HEK293 (cell line): ENCODE data around the gene SLC6A13.

Experiments used
- ATF2 ChIP-seq: fragments of 450-650 bp; formaldehyde crosslinking; IDR thresholded peaks from 2 replicates; pipeline ENCODE4 v1.5.1; 2016; ENCODE audit warnings: missing biosample characterization, missing genetic modification characterization, low read depth
- KLF8 ChIP-seq: fragments of 450-650 bp; formaldehyde crosslinking; IDR thresholded peaks from 2 replicates; pipeline ENCODE4 v1.5.1; 2016; ENCODE audit warnings: missing biosample characterization, missing genetic modification characterization
- ZBTB8A ChIP-seq: fragments of 450-650 bp; formaldehyde crosslinking; IDR thresholded peaks from 2 replicates; pipeline ENCODE4 v1.5.1; 2016; ENCODE audit warnings: missing biosample characterization, missing genetic modification characterization
- ZFHX2 ChIP-seq: fragments of 450-650 bp; formaldehyde crosslinking; conservative IDR thresholded peaks from 2 replicates; pipeline ENCODE4 v1.5.1; 2016; ENCODE audit warnings: missing biosample characterization, missing genetic modification characterization
- ZNF140 ChIP-seq: fragments of 450-650 bp; formaldehyde crosslinking; IDR thresholded peaks from 2 replicates; pipeline ENCODE4 v1.5.1; 2016; ENCODE audit warnings: missing biosample characterization, missing genetic modification characterization
- ZNF423 ChIP-seq: fragments of 450-650 bp; formaldehyde crosslinking; IDR thresholded peaks from 2 replicates; pipeline ENCODE4 v1.5.1; 2016; ENCODE audit warnings: missing biosample characterization, missing genetic modification characterization
- TF ChIP-seq, protein P1 (sequence below): fragments of 450-650 bp; formaldehyde crosslinking; IDR thresholded peaks from 2 replicates; pipeline ENCODE4 v1.5.1; 2016; ENCODE audit warnings: missing biosample characterization, missing genetic modification characterization
- TF ChIP-seq, protein P2 (sequence below): fragments of 450-650 bp; IDR thresholded peaks from 2 replicates; pipeline ENCODE4 v1.5.1; 2018; ENCODE audit warnings: missing biosample characterization, missing genetic modification characterization
- TF ChIP-seq, protein P3 (sequence below): sonication (generic); formaldehyde crosslinking; IDR thresholded peaks from 2 replicates; pipeline ENCODE4 v1.8.1; 2022; ENCODE audit warnings: mild to moderate bottlenecking, moderate library complexity, missing genetic modification reagents

DNA sequence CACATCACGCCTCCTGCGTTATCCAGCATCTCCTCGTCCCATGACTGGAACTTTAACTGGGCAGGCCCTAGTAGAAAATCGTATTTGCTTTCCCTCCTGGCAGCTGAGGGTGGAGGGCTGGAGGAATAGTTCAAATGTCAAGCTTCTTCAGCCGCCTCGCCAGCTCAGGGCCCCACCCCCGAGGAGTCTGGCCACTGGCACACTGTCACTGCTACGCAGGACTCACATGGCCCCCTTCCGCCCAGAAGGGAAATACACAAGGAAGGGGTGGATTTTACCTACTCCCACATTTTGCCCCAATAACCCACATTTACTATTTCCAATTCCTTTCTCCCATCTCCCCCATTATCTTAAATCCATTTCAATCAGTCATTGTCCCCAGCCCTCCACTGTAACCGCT lies 8.6 kb downstream of the SLC6A13 start:
- TF ChIP-seq KLF8 (tag by site-specific recombination) (no peak), ZFHX2 (tag by site-specific recombination) (no peak), ZBTB8A (tag by site-specific recombination) (no peak), ZNF423 (tag by site-specific recombination) (no peak), ZNF140 (tag by site-specific recombination) (no peak), ATF2 (tag by site-specific recombination) (no peak)
- TF ChIP-seq, protein P1, sequence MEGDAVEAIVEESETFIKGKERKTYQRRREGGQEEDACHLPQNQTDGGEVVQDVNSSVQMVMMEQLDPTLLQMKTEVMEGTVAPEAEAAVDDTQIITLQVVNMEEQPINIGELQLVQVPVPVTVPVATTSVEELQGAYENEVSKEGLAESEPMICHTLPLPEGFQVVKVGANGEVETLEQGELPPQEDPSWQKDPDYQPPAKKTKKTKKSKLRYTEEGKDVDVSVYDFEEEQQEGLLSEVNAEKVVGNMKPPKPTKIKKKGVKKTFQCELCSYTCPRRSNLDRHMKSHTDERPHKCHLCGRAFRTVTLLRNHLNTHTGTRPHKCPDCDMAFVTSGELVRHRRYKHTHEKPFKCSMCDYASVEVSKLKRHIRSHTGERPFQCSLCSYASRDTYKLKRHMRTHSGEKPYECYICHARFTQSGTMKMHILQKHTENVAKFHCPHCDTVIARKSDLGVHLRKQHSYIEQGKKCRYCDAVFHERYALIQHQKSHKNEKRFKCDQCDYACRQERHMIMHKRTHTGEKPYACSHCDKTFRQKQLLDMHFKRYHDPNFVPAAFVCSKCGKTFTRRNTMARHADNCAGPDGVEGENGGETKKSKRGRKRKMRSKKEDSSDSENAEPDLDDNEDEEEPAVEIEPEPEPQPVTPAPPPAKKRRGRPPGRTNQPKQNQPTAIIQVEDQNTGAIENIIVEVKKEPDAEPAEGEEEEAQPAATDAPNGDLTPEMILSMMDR = no peak
- TF ChIP-seq, protein P2, sequence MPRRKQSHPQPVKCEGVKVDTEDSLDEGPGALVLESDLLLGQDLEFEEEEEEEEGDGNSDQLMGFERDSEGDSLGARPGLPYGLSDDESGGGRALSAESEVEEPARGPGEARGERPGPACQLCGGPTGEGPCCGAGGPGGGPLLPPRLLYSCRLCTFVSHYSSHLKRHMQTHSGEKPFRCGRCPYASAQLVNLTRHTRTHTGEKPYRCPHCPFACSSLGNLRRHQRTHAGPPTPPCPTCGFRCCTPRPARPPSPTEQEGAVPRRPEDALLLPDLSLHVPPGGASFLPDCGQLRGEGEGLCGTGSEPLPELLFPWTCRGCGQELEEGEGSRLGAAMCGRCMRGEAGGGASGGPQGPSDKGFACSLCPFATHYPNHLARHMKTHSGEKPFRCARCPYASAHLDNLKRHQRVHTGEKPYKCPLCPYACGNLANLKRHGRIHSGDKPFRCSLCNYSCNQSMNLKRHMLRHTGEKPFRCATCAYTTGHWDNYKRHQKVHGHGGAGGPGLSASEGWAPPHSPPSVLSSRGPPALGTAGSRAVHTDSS (tag by site-specific recombination) = no peak
- TF ChIP-seq, protein P3, sequence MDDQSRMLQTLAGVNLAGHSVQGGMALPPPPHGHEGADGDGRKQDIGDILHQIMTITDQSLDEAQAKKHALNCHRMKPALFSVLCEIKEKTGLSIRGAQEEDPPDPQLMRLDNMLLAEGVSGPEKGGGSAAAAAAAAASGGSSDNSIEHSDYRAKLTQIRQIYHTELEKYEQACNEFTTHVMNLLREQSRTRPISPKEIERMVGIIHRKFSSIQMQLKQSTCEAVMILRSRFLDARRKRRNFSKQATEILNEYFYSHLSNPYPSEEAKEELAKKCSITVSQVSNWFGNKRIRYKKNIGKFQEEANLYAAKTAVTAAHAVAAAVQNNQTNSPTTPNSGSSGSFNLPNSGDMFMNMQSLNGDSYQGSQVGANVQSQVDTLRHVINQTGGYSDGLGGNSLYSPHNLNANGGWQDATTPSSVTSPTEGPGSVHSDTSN (CRISPR knock-in tag) = no peak
